Astrocyte of the spinal cord (primary cell): ENCODE measurements around the gene MT1B.

ENCODE experiments used
- DNase-seq: peaks from one replicate; pipeline ENCODE4 v3.0.0; 2011; ENCODE audit warnings: low read depth, low spot score
- H3K4me3 ChIP-seq: 2 replicates; pipeline ENCODE4 v1.5.1; 2011; ENCODE audit warnings: low read depth, mild to moderate bottlenecking, low read length, moderate library complexity
- in situ Hi-C: cut with HindIII; loops from 2 replicates; pipeline ENCODE4 v1.10.0; 2017; ENCODE audit warnings: low sequenced_read_pairs
- TF ChIP-seq, protein P1 (sequence below): IDR thresholded peaks from 2 replicates; pipeline ENCODE4 v1.5.1; 2012; ENCODE audit warnings: low read depth, mild to moderate bottlenecking, low read length, inconsistent platforms

Gene MT1B

DNA sequence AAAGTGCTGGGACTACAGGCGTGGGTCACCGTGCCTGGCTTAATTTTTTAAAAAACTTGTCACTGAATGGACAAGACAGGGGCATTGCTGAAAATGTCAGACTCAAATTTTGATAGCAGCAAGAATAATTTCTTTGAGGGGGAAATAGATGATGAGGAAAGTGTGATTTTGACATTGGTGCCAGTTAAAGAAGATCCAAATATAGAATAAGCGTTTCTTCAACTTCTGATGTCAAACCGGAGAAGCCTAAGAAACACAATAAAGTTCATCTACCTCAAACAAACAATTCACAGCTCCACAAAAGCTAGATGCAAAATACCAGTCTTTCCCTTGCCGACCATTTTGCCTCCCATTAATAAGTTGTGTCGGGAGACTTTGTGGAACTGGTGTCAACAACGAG, 35.1 kb downstream of the MT1B start:
- TF ChIP-seq, protein P1, sequence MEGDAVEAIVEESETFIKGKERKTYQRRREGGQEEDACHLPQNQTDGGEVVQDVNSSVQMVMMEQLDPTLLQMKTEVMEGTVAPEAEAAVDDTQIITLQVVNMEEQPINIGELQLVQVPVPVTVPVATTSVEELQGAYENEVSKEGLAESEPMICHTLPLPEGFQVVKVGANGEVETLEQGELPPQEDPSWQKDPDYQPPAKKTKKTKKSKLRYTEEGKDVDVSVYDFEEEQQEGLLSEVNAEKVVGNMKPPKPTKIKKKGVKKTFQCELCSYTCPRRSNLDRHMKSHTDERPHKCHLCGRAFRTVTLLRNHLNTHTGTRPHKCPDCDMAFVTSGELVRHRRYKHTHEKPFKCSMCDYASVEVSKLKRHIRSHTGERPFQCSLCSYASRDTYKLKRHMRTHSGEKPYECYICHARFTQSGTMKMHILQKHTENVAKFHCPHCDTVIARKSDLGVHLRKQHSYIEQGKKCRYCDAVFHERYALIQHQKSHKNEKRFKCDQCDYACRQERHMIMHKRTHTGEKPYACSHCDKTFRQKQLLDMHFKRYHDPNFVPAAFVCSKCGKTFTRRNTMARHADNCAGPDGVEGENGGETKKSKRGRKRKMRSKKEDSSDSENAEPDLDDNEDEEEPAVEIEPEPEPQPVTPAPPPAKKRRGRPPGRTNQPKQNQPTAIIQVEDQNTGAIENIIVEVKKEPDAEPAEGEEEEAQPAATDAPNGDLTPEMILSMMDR, result no peak
- no peak for DNase-seq
- no peak overlapping the region for H3K4me3 ChIP-seq
- in situ Hi-C loops, result no loop called here

DNA sequence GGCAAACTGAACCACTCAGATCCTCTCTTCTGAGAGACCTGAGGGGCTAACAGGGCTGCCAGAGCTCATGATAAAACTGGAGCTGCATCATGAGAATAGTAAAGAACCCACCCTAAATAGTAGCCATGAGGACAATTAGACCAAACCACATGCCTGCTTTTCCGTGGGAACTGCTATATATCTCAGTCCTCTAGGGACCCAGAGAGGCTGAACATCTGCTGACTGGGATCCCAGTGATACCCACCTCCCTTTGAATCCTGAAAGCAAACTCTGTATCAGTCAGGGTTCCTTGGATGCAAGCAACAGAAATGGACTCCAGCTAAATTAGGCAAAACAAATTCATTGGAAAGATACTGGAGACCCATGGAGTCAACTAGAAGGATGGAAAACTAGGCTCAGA, 37.1 kb downstream of the MT1B start:
- in situ Hi-C loops, result no loop called here
- no peak for DNase-seq
- H3K4me3 ChIP-seq, result no peak overlapping the region
- TF ChIP-seq, protein P1, result no peak

DNA sequence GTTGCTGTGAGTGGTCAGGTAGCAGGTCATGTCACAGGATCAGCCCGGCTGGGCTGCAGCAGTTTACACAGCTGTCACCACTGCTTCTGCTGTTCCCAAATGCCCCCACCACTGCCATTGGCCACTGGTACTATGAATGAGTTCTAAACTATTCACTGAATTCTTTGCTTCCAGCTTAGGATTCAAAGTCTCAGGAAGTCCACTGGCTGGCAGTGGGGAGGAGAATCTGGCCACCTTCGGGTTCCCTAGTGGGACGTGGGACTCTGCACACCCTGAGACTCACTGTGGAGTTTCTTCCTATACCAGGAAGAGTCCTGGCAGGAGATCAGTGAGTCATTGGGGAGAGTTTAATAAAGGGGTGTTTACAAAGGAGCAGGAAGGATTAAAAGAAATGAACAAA, 37.5 kb downstream of the MT1B start:
- TF ChIP-seq, protein P1, result no peak
- no peak for DNase-seq
- in situ Hi-C loops, result no loop called here
- no peak overlapping the region for H3K4me3 ChIP-seq

DNA sequence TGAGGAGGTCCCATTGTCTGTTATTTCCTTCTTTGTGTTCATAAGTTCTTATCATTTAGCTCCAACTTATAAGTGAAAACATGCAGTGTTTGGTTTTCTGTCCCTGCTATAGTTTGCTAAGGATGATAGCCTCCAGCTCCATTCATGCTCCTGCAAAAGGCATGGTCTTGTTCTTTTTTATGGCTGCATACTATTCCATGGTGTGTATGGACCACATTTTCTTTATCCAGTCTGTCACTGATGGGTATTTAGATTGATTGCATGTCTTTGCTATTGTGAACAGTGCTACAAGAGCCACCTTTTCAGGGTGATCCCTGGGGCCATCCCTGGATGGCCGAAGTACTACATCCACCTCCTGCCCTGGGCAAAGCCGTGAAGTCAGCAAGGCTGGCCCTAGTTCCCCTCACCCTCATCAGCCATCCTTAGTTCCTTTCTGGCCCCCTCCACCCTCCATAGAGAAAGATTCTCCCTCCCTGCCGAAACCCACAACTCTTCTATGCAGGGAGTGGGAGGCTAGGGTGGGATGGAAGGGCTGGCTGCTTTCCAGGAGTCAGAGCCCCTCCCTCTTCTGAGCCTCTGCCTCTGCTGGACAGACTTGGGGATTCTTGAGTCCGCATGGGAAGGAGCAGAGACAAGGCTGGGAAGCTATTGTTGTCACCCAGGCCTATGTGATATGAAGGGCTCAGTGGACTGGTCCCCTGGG, 38.9 kb downstream of the MT1B start:
- in situ Hi-C loops, result no loop called here
- DNase-seq, result no peak
- TF ChIP-seq, protein P1, result no peak
- H3K4me3 ChIP-seq, result no peak overlapping the region

DNA sequence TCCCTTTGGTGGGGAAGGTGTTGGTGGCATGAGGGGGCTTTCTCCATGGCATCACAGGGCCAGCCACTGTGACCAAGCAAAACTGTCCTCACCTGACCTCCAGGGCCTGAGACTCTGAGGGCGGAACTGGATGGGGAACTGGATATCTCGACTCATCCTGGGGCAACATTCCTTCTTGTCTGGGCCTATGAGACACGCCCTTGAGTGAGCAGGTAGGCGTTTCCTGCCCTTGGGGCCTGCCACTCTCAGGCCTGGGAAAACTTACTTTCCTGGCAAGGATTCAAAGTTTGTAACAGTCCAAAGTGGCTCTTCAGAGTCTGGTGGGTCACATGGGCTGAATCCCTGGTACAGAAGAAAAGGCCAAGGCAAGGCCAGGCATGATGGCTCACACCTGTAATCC, 40.2 kb downstream of the MT1B start:
- H3K4me3 ChIP-seq, result no peak overlapping the region
- in situ Hi-C loops, result no loop called here
- no peak for DNase-seq
- TF ChIP-seq, protein P1, result no peak

DNA sequence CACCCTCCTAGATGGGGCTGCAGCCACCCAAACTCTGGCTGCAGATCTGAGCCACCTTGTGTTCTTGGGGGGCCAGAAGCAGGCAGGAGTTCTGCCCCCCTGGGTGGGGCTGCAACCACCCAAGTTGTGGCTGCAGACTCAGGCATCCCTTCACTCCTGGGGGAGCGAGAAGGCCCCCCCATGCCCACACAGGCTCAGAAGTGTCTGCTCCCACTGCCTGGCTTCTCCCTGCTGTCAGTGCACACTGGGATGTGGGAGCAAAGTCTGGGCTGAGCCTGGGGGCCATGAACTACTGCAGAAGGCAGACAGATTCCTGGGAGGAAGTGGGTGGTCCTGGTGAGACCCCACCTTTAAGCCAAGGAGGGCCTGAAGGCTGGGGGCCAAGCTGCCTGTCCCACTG, 43.6 kb downstream of the MT1B start:
- in situ Hi-C loops, result no loop called here
- no peak overlapping the region for H3K4me3 ChIP-seq
- no peak for DNase-seq
- TF ChIP-seq, protein P1, result no peak
